ENCODE results near the gene LAMA5.

GRCh38 chr20:62285151-62285550 lies 82.0 kb downstream of the LAMA5 start:
- TF ChIP-seq CTCF (IDR thresholded peaks at IDR 0.05) (no peak), FOXJ3 (CRISPR knock-in tag; IDR thresholded peaks at IDR 0.05) (no peak), ZBTB33 (IDR thresholded peaks at IDR 0.05; ENCODE audit: borderline replicate concordance, low read depth) (no peak), SMC3 (IDR thresholded peaks at IDR 0.05; ENCODE audit: low read depth, low read length) (no peak), REST (IDR thresholded peaks at IDR 0.05; ENCODE audit: low read depth, low read length) (no peak), NRF1 (IDR thresholded peaks at IDR 0.05; ENCODE audit: low read depth, low read length) (no peak), MAX (IDR thresholded peaks at IDR 0.05; ENCODE audit: low read depth) (no peak)
